HepG2 (cell line): ENCODE measurements around the gene ORMDL2. TPM values are rescaled to one million over a fixed set of nuclear protein-coding genes. Genes with fewer than 3 reads are reported as not detected.
A peak's percentile ranks its signal among the peaks of the same experiment; 100 is the strongest.

ENCODE experiments used
- ADNP ChIP-seq: sonication (generic); formaldehyde crosslinking; IDR thresholded peaks from 2 replicates; pipeline ENCODE4 v1.4.0; 2020; ENCODE audit warnings: missing genetic modification reagents
- EP300 ChIP-seq, 3 experiments: sonication (generic) in 1 of 3; formaldehyde crosslinking in 1 of 3; IDR thresholded peaks; 2 replicates each; pipeline versions ENCODE4 v1.5.1 to v1.6.1; 2011 to 2020; ENCODE audit warnings: low read depth in 2 of 3, low read length in 2 of 3, borderline replicate concordance in 1 of 3, improper control_type of control experiment in 1 of 3, mild to moderate bottlenecking in 1 of 3, missing genetic modification reagents in 1 of 3, moderate library complexity in 1 of 3
- FOXK2 ChIP-seq: fragments of 450-650 bp; IDR thresholded peaks from 2 replicates; pipeline ENCODE4 v1.6.1; 2016
- FOXO1 ChIP-seq: sonication (generic); formaldehyde crosslinking; IDR thresholded peaks from 2 replicates; pipeline ENCODE4 v1.4.0; 2020; ENCODE audit warnings: missing genetic modification reagents
- GTF2F1 ChIP-seq: fragments of 150-350 bp; IDR thresholded peaks from 2 replicates; pipeline ENCODE4 v1.6.1; 2014; ENCODE audit warnings: low read length
- KDM1A ChIP-seq: IDR thresholded peaks from 2 replicates; pipeline ENCODE4 v1.6.1; 2016; ENCODE audit warnings: missing compliant biosample characterization
- KLF15 ChIP-seq: sonication (generic); formaldehyde crosslinking; IDR thresholded peaks from 2 replicates; pipeline ENCODE4 v1.8.1; 2023; ENCODE audit warnings: borderline replicate concordance, mild to moderate bottlenecking, inconsistent platforms, missing genetic modification reagents, mixed read lengths
- NFKB2 ChIP-seq: sonication (generic); formaldehyde crosslinking; IDR thresholded peaks from 2 replicates; pipeline ENCODE4 v1.4.0; 2020; ENCODE audit warnings: missing genetic modification reagents, borderline replicate concordance
- PHB2 ChIP-seq: fragments of 450-650 bp; IDR thresholded peaks from 2 replicates; pipeline ENCODE4 v1.6.1; 2018; ENCODE audit not compliant: partially characterized antibody
- RCOR2 ChIP-seq: IDR thresholded peaks from 2 replicates; pipeline ENCODE4 v1.6.1; 2016; ENCODE audit warnings: missing biosample characterization, missing genetic modification reagents
- SRF ChIP-seq: IDR thresholded peaks from 2 replicates; pipeline ENCODE4 v1.6.1; 2011; ENCODE audit warnings: mild to moderate bottlenecking, low read depth, low read length, moderate library complexity
- THAP11 ChIP-seq: IDR thresholded peaks from 2 replicates; pipeline ENCODE4 v1.6.1; 2016; ENCODE audit warnings: missing biosample characterization, missing genetic modification reagents
- ZFP37 ChIP-seq: sonication (generic); formaldehyde crosslinking; IDR thresholded peaks from 2 replicates; pipeline ENCODE4 v1.4.0; 2020; ENCODE audit warnings: missing genetic modification reagents, borderline replicate concordance
- ZFP41 ChIP-seq: sonication (generic); formaldehyde crosslinking; IDR thresholded peaks from 2 replicates; pipeline ENCODE4 v1.4.0; 2020; ENCODE audit warnings: mild to moderate bottlenecking, missing genetic modification reagents, borderline replicate concordance
- ZNF30 ChIP-seq: sonication (generic); formaldehyde crosslinking; IDR thresholded peaks from 2 replicates; pipeline ENCODE4 v1.5.0; 2020; ENCODE audit warnings: mild to moderate bottlenecking, missing genetic modification reagents
- ZNF512B ChIP-seq: sonication (generic); formaldehyde crosslinking; IDR thresholded peaks from 2 replicates; pipeline ENCODE4 v1.5.1; 2020; ENCODE audit warnings: missing genetic modification reagents, mild to moderate bottlenecking, borderline replicate concordance
- ZNF564 ChIP-seq: sonication (generic); formaldehyde crosslinking; IDR thresholded peaks from 2 replicates; pipeline ENCODE4 v1.8.1; 2023; ENCODE audit warnings: mild to moderate bottlenecking, missing genetic modification reagents
- ZNF7 ChIP-seq: IDR thresholded peaks from 2 replicates; pipeline ENCODE4 v1.6.1; 2016; ENCODE audit warnings: missing biosample characterization, missing genetic modification reagents
- ZNF878 ChIP-seq: sonication (generic); formaldehyde crosslinking; IDR thresholded peaks from 2 replicates; pipeline ENCODE4 v1.8.1; 2023; ENCODE audit warnings: mild to moderate bottlenecking, missing genetic modification reagents, moderate library complexity
- polyA plus RNA-seq, 8 experiments: library from polyadenylated mRNA; depleted of rRNA in 3 of 8; stranded (reverse) in 7 of 8; unstranded in 1 of 8; fragments of >200 nt; fragmentation: Illumina TruSeq in 4 of 8; extraction: Trizol in 4 of 8; gene quantifications; 2 replicates each; pipeline versions ENCODE4 v1.2.1 to v1.2.3, GENCODE V29; 2011 to 2016; ENCODE audit warnings: low read depth in 4 of 8, missing spikeins in 1 of 8, mixed read lengths in 1 of 8; ENCODE audit not compliant: insufficient read depth in 1 of 8
- total RNA-seq, 5 experiments: library from RNA; depleted of rRNA; stranded (reverse); fragments of >200 nt; fragmentation: Illumina TruSeq; extraction: Trizol; gene quantifications; 2 replicates each; pipeline ENCODE4 v1.2.3, GENCODE V29; 2016; ENCODE audit warnings: low read depth in 1 of 5
- TF ChIP-seq, protein P1 (sequence below): sonication (generic); formaldehyde crosslinking; IDR thresholded peaks from 2 replicates; pipeline ENCODE4 v1.5.0; 2020; ENCODE audit warnings: missing genetic modification reagents, mild to moderate bottlenecking, borderline replicate concordance
- TF ChIP-seq, protein P2 (sequence below): sonication (generic); formaldehyde crosslinking; IDR thresholded peaks from 2 replicates; pipeline ENCODE4 v1.9.0; 2022; ENCODE audit warnings: low read depth, missing genetic modification reagents
- TF ChIP-seq, protein P3 (sequence below): sonication (generic); formaldehyde crosslinking; IDR thresholded peaks from 2 replicates; pipeline ENCODE4 v1.8.0; 2022; ENCODE audit warnings: mild to moderate bottlenecking, missing genetic modification reagents; ENCODE audit not compliant: insufficient replicate concordance

ORMDL2 gene
- total and polyA plus RNA-seq, 2 of the 13 experiments (the other 11 are each of a cell fraction or from before 2014, with no cell fraction given): 24.0 to 28.6 TPM

DNA sequence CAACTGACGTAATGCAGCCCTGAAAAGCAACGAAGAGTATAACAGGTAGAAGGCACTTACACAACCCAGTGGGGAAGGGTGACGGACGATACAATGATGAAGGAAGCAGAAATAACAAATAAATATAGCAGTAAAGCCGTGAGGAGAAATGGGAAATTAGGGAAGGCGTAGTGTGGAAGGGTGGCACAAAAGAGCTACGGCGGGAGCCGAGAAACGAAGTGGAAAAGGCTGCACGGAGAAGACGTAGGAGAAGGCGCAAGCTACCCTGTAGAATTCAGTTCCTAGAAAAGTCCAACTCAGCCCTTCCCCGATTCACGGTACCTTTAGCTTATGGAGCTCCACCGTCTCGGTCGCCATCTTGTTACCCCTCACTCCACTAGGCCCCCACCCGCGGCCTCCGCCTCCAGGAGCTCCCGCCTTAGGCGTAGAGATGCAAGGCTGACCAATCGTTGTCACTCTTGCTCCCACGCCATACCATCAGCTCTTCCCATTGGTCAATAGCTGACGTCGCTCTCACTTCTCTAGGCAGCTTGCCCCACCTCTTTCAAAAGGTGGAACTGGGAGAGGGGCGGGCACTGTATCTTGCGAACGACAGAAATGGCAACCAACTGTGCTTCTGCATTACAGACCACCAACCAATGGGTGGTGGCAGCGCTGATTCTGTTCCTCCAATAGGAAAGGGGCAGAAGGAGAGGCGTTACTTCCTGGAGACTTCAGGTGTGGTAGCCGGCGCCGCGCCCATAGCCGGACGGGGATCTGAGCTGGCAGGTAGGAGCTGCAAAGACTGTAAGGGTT is at the start of gene ORMDL2, which contains the start of gene SARNP (continued):
- TF ChIP-seq EP300 (IDR thresholded peaks at IDR 0.05; ENCODE audit: low read depth in 2 of 2, low read length in 2 of 2) (0 out of 4 replicates have a peak, but pooled peaks of 1 of the 2 experiments have one; percentile 6), EP300 (CRISPR knock-in tag; IDR thresholded peaks at IDR 0.05; ENCODE audit: borderline replicate concordance) (no peak), ADNP (CRISPR knock-in tag) (no peak), RCOR2 (no peak), SRF (no peak), KDM1A (CRISPR knock-in tag) (no peak), ZNF564 (CRISPR knock-in tag) (no peak), GTF2F1 (no peak; the same call in 1 of the 2 replicates), THAP11 (peak; percentile 92), ZNF512B (no peak), PHB2 (no peak), NFKB2 (no peak), ZFP37 (no peak), ZNF30 (no peak), ZFP41 (CRISPR knock-in tag) (no peak), FOXO1 (CRISPR knock-in tag) (no peak), ZNF878 (CRISPR knock-in tag) (no peak), FOXK2 (no peak), ZNF7 (CRISPR knock-in tag) (no peak), KLF15 (CRISPR knock-in tag) (no peak)
- TF ChIP-seq, protein P1, sequence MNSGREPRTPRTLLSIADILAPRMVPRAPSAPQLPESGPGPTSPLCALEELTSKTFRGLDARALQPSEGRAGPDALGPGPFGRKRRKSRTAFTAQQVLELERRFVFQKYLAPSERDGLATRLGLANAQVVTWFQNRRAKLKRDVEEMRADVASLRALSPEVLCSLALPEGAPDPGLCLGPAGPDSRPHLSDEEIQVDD (CRISPR knock-in tag): no peak; the same call in 1 of the 2 replicates
- TF ChIP-seq, protein P2, sequence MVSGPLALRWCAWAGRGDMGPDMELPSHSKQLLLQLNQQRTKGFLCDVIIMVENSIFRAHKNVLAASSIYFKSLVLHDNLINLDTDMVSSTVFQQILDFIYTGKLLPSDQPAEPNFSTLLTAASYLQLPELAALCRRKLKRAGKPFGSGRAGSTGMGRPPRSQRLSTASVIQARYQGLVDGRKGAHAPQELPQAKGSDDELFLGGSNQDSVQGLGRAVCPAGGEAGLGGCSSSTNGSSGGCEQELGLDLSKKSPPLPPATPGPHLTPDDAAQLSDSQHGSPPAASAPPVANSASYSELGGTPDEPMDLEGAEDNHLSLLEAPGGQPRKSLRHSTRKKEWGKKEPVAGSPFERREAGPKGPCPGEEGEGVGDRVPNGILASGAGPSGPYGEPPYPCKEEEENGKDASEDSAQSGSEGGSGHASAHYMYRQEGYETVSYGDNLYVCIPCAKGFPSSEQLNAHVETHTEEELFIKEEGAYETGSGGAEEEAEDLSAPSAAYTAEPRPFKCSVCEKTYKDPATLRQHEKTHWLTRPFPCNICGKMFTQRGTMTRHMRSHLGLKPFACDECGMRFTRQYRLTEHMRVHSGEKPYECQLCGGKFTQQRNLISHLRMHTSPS (CRISPR knock-in tag): no peak
- TF ChIP-seq, protein P3, sequence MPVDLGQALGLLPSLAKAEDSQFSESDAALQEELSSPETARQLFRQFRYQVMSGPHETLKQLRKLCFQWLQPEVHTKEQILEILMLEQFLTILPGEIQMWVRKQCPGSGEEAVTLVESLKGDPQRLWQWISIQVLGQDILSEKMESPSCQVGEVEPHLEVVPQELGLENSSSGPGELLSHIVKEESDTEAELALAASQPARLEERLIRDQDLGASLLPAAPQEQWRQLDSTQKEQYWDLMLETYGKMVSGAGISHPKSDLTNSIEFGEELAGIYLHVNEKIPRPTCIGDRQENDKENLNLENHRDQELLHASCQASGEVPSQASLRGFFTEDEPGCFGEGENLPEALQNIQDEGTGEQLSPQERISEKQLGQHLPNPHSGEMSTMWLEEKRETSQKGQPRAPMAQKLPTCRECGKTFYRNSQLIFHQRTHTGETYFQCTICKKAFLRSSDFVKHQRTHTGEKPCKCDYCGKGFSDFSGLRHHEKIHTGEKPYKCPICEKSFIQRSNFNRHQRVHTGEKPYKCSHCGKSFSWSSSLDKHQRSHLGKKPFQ (CRISPR knock-in tag): no peak
